SHP77 treated with DMSO at 0.1 percent for 48 hours (cell line): ENCODE measurements around the gene UNC93B1.
A peak's percentile ranks its signal among the peaks of the same experiment; 100 is the strongest.
"Not testable (repeated sequence)": the region's sequence is repeated elsewhere in the genome, so short reads cannot be mapped to it uniquely, and the experiment has no call there.

Experiments used
- DNase-seq: peaks from one replicate; lab custom pipeline; 2025; lab: John Stamatoyannopoulos, UW

The UNC93B1 gene

GRCh38 chr11:68009391-68010089 is 5.6 kb upstream of the UNC93B1 start:
- no peak for DNase-seq

DNA sequence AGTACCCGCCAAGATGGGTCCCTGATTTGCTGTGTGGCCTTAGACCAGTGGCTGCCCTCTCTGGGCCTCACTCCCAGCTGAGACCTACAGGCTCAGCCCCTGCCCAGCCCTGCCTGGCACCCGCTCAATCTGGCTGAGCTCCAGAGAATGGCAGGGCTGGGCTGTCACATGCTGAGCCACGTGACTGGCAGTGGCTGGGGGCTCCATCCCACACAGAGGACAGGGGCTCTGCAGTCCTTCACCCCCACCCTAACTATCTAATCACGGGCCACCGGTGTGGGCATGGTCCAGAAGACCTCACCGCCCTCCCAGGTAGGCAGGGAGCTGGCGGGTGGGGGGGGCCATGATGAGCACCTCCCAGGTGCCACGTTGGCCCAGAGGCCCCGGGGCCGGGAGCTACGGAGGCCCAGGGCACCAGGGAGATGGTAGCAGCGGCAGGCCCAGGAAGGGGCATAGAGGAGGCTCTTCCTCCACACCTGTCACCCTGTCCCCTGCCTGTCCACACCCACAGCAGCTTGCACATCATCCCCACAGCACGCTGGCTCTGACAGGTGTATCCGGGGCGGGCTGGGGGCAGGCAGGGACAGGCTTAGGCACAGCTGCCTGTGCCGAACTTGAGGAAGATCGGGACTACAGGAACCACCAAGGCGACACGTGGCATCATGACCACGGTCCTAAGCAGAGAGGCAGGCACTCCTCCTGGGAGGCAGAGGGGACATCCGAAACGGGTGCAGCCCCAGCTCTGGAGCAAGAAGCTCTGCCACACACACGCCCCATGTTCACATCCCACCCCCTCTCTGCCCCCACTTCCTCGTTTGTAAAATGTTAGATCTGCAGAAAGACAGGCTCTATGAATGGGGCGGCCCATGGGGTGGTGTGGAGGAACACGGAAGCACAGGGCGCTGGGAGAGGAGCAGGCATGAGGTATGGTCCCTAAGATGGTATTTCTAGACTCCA is 4.8 kb upstream of the UNC93B1 start:
- DNase-seq = peak; percentile 36

- DNase-seq = no peak
Observed at GRCh38 chr11:68007498-68008380, 3.8 kb upstream of the UNC93B1 start.

- DNase-seq = no peak
Observed at GRCh38 chr11:68006606-68007166, 2.8 kb upstream of the UNC93B1 start.

- no peak for DNase-seq
Observed at GRCh38 chr11:68004551-68005335, 846 bp upstream of the UNC93B1 start.

DNA sequence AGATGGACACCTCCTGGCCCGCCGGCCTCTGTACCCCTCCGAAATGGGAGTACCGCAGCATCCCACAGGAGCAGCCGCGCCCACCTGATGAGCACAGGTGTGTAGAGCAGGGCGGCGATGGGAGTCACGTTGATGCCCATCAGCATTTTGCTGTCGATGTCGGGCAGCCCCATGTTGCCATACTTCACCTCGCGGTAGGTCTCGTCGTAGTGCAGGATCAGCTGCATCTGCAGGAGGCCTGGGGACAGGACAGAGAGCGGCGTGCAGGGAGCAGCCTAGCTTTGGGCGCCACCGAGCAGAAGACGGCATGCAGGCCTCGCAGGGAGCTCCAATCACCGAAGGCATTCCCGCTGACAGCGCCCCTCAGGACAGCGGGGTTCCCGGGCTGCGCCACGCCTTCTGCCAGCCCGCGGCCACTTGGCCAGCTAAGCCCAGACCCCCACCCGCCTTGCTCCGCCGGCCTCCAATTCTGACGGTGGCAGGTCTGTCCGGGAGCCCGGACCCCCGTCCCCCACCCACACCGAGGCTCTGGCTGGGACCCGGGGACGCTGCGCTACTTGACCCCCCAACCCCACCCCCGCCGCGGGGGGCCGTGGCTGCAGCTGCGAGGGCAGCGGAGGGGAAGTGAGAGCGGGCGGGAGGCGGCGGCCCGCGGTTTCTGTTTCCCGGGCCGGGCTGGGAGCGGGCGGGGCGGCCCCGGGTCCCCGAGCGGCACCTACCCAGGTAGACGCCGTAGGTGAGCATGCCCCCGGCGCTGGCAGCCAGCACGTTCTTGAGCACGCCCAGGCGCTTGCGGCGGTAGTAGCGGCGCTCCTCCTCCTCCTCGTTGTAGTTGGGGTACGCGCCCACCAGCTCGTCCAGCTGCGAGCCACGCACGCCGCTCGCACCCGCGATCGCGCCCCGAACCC is 705 bp downstream of the UNC93B1 start:
- no peak for DNase-seq

GRCh38 chr11:68002575-68002937 is 1.3 kb downstream of the UNC93B1 start:
- no peak for DNase-seq

DNA sequence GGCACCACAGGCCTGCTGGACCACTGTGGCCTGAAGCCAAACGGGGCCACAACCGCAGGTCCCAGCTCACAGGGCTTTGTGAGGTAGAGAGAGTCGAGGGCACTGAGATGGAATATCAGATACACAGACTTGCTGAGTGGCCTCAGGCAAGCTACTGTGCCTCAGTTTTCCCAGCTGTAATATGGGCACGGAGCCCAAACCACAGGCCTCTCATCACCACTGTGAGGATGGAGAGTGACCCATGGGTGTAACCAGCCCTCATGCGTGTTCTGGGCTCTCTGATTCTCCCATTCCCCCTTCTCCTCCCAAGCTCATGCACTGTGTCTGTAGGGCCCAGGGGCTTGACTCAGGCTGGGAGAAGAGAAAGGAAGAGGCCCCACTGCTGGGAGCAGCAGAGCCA is 4.2 kb downstream of the UNC93B1 start:
- DNase-seq = no peak

GRCh38 chr11:67999201-67999629 is 4.7 kb downstream of the UNC93B1 start:
- DNase-seq = no peak

- DNase-seq = no peak
Observed at GRCh38 chr11:67998150-67999045, 5.5 kb downstream of the UNC93B1 start.

DNA sequence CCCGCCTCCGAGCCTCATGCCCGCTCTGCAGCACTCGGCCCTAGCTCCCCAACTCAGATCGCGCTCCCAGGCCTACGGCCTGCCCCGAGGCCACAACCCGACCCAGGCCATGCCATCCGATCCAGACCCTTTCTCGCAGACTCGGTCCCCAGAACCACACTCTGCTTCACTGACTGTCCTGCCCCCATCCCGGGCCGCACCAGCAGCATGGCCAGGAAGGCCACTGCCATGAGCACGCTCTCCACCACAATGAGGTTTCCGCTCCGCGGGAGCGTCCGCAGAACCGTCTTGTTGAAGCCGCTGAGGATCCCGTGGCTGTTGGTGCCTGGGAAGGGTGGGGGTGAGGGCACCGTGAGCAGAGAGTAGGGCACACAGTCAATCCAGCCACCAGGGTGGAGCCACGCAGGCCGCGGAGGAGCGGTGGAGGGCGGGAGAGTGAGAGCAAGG is 6.4 kb downstream of the UNC93B1 start:
- DNase-seq = no peak

- DNase-seq = peak; percentile 82
Observed at GRCh38 chr11:67996622-67997474, 7.0 kb downstream of the UNC93B1 start.

GRCh38 chr11:67996051-67996450 is 7.8 kb downstream of the UNC93B1 start:
- no peak for DNase-seq

DNA sequence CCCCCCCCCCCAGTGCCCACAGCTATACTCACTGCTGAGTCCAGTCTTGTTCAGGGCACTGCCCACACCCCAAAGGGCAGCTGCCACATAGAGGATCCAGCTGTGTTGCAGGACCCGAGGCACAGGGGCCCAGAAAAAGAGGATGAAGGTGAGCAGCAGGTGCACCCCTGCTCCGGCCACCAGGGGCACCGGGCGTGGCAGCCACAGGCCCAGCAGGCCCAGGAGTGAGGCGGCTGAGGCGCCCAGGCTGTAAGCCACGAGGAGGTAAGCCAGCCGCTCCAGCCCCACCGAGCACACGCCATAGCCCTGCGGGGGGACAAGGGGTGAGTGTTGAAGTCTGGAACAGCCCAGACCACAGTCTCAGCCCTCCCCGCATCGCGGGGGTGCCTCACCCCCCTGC is 8.3 kb downstream of the UNC93B1 start:
- DNase-seq = not testable (repeated sequence)

GRCh38 chr11:67995129-67995528 is 8.8 kb downstream of the UNC93B1 start:
- not testable (repeated sequence) for DNase-seq

DNA sequence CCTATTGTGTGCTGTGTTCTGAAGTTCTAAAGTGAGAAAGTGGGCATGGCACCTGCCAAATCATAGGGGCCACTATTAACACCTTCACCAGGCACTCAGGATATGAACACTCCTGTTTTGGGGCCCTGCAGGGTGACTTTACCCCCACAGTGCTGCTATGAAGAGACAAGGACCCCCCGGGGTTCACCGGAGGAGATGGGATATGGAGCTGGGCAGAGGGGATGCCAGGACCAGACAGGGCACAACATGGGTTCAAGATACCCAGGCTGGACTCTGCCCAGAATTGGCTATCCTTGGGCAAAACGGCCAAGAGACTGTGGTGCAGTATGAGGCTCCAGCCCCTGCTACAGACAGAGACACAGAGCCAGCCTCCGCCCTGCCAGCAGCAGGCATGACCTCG is 9.5 kb downstream of the UNC93B1 start:
- not testable (repeated sequence) for DNase-seq

- peak; percentile 53 for DNase-seq
Observed at GRCh38 chr11:67993821-67994220, 10.1 kb downstream of the UNC93B1 start.
